ENCODE results near the gene POLR2L.

The POLR2L gene

DNA sequence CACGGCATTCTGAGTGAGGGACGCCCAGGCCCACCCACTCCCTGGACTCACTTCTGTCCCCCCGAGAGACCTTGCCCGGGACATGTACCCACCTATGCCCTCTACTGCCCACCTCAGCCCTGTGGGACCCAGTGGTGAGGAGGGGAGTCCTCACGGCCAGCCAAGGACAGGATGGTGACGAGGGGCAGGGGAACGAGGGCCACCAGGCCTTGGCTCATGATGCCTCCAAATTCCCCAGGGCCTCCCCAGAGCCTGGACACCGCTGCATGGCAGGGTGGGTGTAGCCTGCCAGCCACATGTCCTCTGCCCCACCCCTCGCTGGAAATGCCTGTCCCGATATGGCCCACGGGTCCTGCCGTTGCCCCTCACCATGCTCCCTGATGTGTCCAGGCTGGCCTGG is 26.5 kb upstream of the POLR2L start:
- Histone ChIP-seq H3K36me3 (ENCODE audit: low read length) (no peaks in the 10 kb centered on the region), H2AFZ (ENCODE audit: low read depth, low read length, severe bottlenecking) (no peak overlapping the region), H3K27ac (ENCODE audit: low read depth, low read length) (no peak overlapping the region), H3F3A (ENCODE audit: insufficient read depth) (no peaks in the 10 kb centered on the region), H3K4me3 (ENCODE audit: insufficient read depth, low read length, poor library complexity, severe bottlenecking) (no peak overlapping the region), H3K79me2 (ENCODE audit: insufficient read depth, low read length) (no peaks in the 10 kb centered on the region), H3K9me3 (ENCODE audit: insufficient read depth, low read length) (no peaks in the 10 kb centered on the region), H3K4me2 (ENCODE audit: low read depth, low read length, poor library complexity, severe bottlenecking) (no peak overlapping the region), H3K9ac (ENCODE audit: low read length) (no peak overlapping the region), H4K20me1 (ENCODE audit: low read depth, low read length) (no peaks in the 10 kb centered on the region), H3K9me2 (replicated peaks; ENCODE audit: insufficient read depth, low read length) (no peaks in the 10 kb centered on the region), H3K27me3 (ENCODE audit: low read length) (no peaks in the 10 kb centered on the region)
- TF ChIP-seq, protein P1, sequence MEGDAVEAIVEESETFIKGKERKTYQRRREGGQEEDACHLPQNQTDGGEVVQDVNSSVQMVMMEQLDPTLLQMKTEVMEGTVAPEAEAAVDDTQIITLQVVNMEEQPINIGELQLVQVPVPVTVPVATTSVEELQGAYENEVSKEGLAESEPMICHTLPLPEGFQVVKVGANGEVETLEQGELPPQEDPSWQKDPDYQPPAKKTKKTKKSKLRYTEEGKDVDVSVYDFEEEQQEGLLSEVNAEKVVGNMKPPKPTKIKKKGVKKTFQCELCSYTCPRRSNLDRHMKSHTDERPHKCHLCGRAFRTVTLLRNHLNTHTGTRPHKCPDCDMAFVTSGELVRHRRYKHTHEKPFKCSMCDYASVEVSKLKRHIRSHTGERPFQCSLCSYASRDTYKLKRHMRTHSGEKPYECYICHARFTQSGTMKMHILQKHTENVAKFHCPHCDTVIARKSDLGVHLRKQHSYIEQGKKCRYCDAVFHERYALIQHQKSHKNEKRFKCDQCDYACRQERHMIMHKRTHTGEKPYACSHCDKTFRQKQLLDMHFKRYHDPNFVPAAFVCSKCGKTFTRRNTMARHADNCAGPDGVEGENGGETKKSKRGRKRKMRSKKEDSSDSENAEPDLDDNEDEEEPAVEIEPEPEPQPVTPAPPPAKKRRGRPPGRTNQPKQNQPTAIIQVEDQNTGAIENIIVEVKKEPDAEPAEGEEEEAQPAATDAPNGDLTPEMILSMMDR (IDR thresholded peaks at IDR 0.05; ENCODE audit: insufficient read depth, low read length, poor library complexity, severe bottlenecking): no peak
- no peak for TF ChIP-seq EZH2phosphoT487 (conservative IDR thresholded peaks at IDR 0.05; ENCODE audit: low read length)

DNA sequence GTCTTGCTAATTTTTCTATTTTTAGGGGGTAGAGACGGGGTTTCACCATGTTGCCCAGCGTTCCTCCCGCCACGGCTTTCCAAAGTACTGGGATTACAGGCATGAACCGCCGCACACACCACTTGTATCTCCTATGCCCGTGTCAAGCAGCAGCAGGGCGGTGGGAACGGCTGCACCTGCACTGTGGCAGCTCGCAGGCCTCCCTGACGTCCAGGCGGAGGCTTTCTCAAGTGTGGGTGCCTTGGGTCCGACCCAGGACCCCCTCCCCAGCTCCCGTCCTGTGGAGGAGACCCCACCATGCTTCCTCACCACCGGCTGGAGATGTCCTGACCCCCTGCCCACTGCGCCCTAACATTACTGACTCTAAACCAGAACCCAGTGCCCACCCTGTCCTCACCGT is 26.1 kb upstream of the POLR2L start:
- Histone ChIP-seq H3K27ac (ENCODE audit: low read depth, low read length) (no peak overlapping the region), H3K9me2 (replicated peaks; ENCODE audit: insufficient read depth, low read length) (no peaks in the 10 kb centered on the region), H3K4me3 (ENCODE audit: insufficient read depth, low read length, poor library complexity, severe bottlenecking) (no peak overlapping the region), H3K27me3 (ENCODE audit: low read length) (no peaks in the 10 kb centered on the region), H3K79me2 (ENCODE audit: insufficient read depth, low read length) (no peaks in the 10 kb centered on the region), H3F3A (ENCODE audit: insufficient read depth) (no peaks in the 10 kb centered on the region), H3K36me3 (ENCODE audit: low read length) (no peaks in the 10 kb centered on the region), H4K20me1 (ENCODE audit: low read depth, low read length) (no peaks in the 10 kb centered on the region), H3K9me3 (ENCODE audit: insufficient read depth, low read length) (no peaks in the 10 kb centered on the region), H3K4me2 (ENCODE audit: low read depth, low read length, poor library complexity, severe bottlenecking) (no peak overlapping the region), H2AFZ (ENCODE audit: low read depth, low read length, severe bottlenecking) (no peak overlapping the region), H3K9ac (ENCODE audit: low read length) (no peak overlapping the region)
- TF ChIP-seq EZH2phosphoT487 (conservative IDR thresholded peaks at IDR 0.05; ENCODE audit: low read length): no peak
- TF ChIP-seq, protein P1 (IDR thresholded peaks at IDR 0.05; ENCODE audit: insufficient read depth, low read length, poor library complexity, severe bottlenecking): no peak

DNA sequence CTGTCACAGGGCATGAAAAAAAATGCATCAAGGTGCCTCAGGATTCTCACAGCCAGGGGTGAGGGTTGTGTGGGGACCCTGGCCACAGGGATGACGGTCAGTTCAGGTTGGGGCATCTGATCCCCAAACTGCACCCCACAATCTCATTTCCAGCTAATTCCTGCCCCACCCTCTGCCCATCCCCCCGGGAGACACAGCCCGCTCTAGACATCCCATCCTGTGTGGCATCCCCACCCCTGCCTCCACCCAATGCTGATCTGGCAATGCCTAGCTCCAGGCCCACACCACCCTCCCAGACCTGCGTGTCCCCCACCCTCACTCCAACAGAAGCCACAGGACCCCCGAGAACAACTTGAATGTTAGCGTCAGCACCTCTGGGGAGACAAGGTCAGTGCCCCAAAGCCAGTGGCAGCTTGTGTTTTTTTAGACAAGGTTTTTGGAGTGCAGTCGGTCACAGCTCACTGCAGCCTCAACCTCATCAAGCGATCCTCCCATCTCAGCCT is 25.6 kb upstream of the POLR2L start:
- Histone ChIP-seq H3K36me3 (ENCODE audit: low read length) (no peaks in the 10 kb centered on the region), H2AFZ (ENCODE audit: low read depth, low read length, severe bottlenecking) (no peak overlapping the region), H3K27ac (ENCODE audit: low read depth, low read length) (no peak overlapping the region), H3F3A (ENCODE audit: insufficient read depth) (no peaks in the 10 kb centered on the region), H3K4me3 (ENCODE audit: insufficient read depth, low read length, poor library complexity, severe bottlenecking) (no peak overlapping the region), H4K20me1 (ENCODE audit: low read depth, low read length) (no peaks in the 10 kb centered on the region), H3K27me3 (ENCODE audit: low read length) (no peaks in the 10 kb centered on the region), H3K79me2 (ENCODE audit: insufficient read depth, low read length) (no peaks in the 10 kb centered on the region), H3K9me3 (ENCODE audit: insufficient read depth, low read length) (no peaks in the 10 kb centered on the region), H3K4me2 (ENCODE audit: low read depth, low read length, poor library complexity, severe bottlenecking) (no peak overlapping the region), H3K9ac (ENCODE audit: low read length) (no peak overlapping the region), H3K9me2 (replicated peaks; ENCODE audit: insufficient read depth, low read length) (no peaks in the 10 kb centered on the region)
- TF ChIP-seq EZH2phosphoT487 (conservative IDR thresholded peaks at IDR 0.05; ENCODE audit: low read length): no peak
- TF ChIP-seq, protein P1 (IDR thresholded peaks at IDR 0.05; ENCODE audit: insufficient read depth, low read length, poor library complexity, severe bottlenecking): no peak
